Endothelial cell of umbilical vein (primary cell): ENCODE data around the gene MRPS23. TPM values are rescaled to one million over a fixed set of nuclear protein-coding genes. Genes with fewer than 3 reads are reported as not detected.

ENCODE experiments used
- BruUV-seq: library from RNA; stranded (reverse); fragments of 400-500 nt; replicated peaks from 2 replicates; lab custom pipeline; 2021; lab: Mats Ljungman, UMichigan
- CTCF ChIA-PET: fragments of 300-600, 350-600 bp; sonication (Branson Sonifier 250); formaldehyde crosslinking; loops from one replicate; lab custom pipeline; 2021; ENCODE audit warnings: antibody characterized with exemption, inconsistent platforms; lab: Charles Lee
- POLR2A ChIA-PET: fragments of 300-600, 350-600 bp; sonication (Branson Sonifier 250); formaldehyde crosslinking; loops from one replicate; lab custom pipeline; 2021; ENCODE audit warnings: antibody characterized with exemption, inconsistent platforms; lab: Charles Lee
- DNase-seq: peaks from one replicate; pipeline ENCODE4 v3.0.0-alpha.2; 2011; ENCODE audit warnings: low read depth, low spot score
- FAIRE-seq: peaks from 2 replicates; lab custom pipeline; 2011; peaks lifted over from hg19 to GRCh38; lab: Jason Lieb, UNC
- H2AFZ ChIP-seq: 2 replicates; pipeline ENCODE4 v1.6.0; 2012; ENCODE audit warnings: low read depth, low read length, control low read depth, inconsistent platforms
- H3K27ac ChIP-seq: 2 replicates; pipeline ENCODE4 v1.5.1; 2011; ENCODE audit warnings: low read depth, mild to moderate bottlenecking, control low read depth, low read length, moderate library complexity; ENCODE audit not compliant: insufficient read depth
- H3K27me3 ChIP-seq, 2 experiments: 2 replicates each; pipeline versions ENCODE4 v1.6.0 to v1.6.1; 2011; ENCODE audit warnings: low read length in 2 of 2, mixed read lengths in 1 of 2; ENCODE audit not compliant: control insufficient read depth in 2 of 2, insufficient read depth in 2 of 2
- H3K36me3 ChIP-seq, 2 experiments: 2 replicates in 1 of 2; 3 replicates in 1 of 2; pipeline ENCODE4 v1.5.1; 2011; ENCODE audit warnings: low read length in 2 of 2, mild to moderate bottlenecking in 1 of 2, moderate library complexity in 1 of 2; ENCODE audit not compliant: control insufficient read depth in 2 of 2, insufficient read depth in 2 of 2; ENCODE audit errors: extremely low read depth in 1 of 2
- H3K4me1 ChIP-seq: 3 replicates; pipeline ENCODE4 v1.5.1; 2011; ENCODE audit warnings: mild to moderate bottlenecking, low read length; ENCODE audit not compliant: control insufficient read depth, insufficient read depth; ENCODE audit errors: extremely low read depth
- H3K4me2 ChIP-seq: 2 replicates; pipeline ENCODE4 v1.6.1; 2011; ENCODE audit warnings: low read length, control low read depth, mixed read lengths; ENCODE audit not compliant: insufficient read depth
- H3K4me3 ChIP-seq, 3 experiments: fragments of 200-600 bp in 1 of 3; sonication (generic), shearing (Covaris generic) in 1 of 3; replicated peaks in 1 of 3; 2 replicates each; pipeline ENCODE4 v1.5.1; 2011 to 2016; ENCODE audit warnings: control low read depth in 3 of 3, low read length in 3 of 3, mild to moderate bottlenecking in 2 of 3, inconsistent platforms in 1 of 3, low read depth in 1 of 3, moderate library complexity in 1 of 3; ENCODE audit not compliant: insufficient read depth in 1 of 3
- H3K79me2 ChIP-seq: 2 replicates; pipeline ENCODE4 v1.6.0; 2012; ENCODE audit warnings: low read length, inconsistent platforms; ENCODE audit not compliant: control insufficient read depth, insufficient read depth
- H3K9ac ChIP-seq: replicated peaks from 2 replicates; pipeline ENCODE3; 2011; ENCODE audit warnings: low read length, control low read depth; ENCODE audit not compliant: insufficient read depth; ENCODE audit errors: extremely low read depth
- H3K9me1 ChIP-seq: replicated peaks from 3 replicates; pipeline ENCODE4 v1.6.0; 2011; ENCODE audit warnings: mild to moderate bottlenecking, low read length; ENCODE audit not compliant: control insufficient read depth, insufficient read depth; ENCODE audit errors: extremely low read depth
- H3K9me3 ChIP-seq: replicated peaks from 2 replicates; pipeline ENCODE4 v1.5.1; 2012; ENCODE audit warnings: low read length, inconsistent platforms; ENCODE audit not compliant: control insufficient read depth, insufficient read depth
- H4K20me1 ChIP-seq: replicated peaks from 2 replicates; pipeline ENCODE3; 2011; ENCODE audit warnings: mild to moderate bottlenecking, low read length; ENCODE audit not compliant: control insufficient read depth, insufficient read depth; ENCODE audit errors: extremely low read depth
- EZH2 ChIP-seq: IDR thresholded peaks from 2 replicates; pipeline ENCODE4 v1.6.1; 2012; ENCODE audit warnings: borderline replicate concordance, low read depth, mild to moderate bottlenecking, moderate library complexity, low read length, inconsistent platforms; ENCODE audit not compliant: severe bottlenecking
- FOS ChIP-seq: IDR thresholded peaks from 2 replicates; pipeline ENCODE4 v1.6.1; 2011; ENCODE audit warnings: mild to moderate bottlenecking, low read length, moderate library complexity, borderline replicate concordance; ENCODE audit not compliant: insufficient read depth
- GATA2 ChIP-seq: IDR thresholded peaks from 2 replicates; pipeline ENCODE4 v1.7.0; 2011; ENCODE audit warnings: low read depth, mild to moderate bottlenecking, moderate library complexity, mixed read lengths, low read length; ENCODE audit not compliant: insufficient read length, insufficient read depth
- JUN ChIP-seq: IDR thresholded peaks from 2 replicates; pipeline ENCODE4 v1.6.1; 2011; ENCODE audit warnings: borderline replicate concordance, low read depth; ENCODE audit not compliant: insufficient read length, insufficient read depth
- MAX ChIP-seq: IDR thresholded peaks from 2 replicates; pipeline ENCODE4 v1.6.1; 2011; ENCODE audit not compliant: insufficient read depth, insufficient read length
- POLR2A ChIP-seq: IDR thresholded peaks from 2 replicates; pipeline ENCODE4 v1.6.1; 2012; ENCODE audit warnings: low read depth, mild to moderate bottlenecking, control low read depth, low read length
- POLR2AphosphoS5 ChIP-seq: IDR thresholded peaks from 2 replicates; pipeline ENCODE4 v1.6.1; 2012; ENCODE audit warnings: low read depth, mild to moderate bottlenecking, control low read depth, low read length, moderate library complexity; ENCODE audit not compliant: insufficient read depth
- dilution Hi-C: fragments of 300-500 bp; cut with MboI; formaldehyde crosslinking; loops from one replicate; pipeline ENCODE4 v1.15.0; 2019; ENCODE audit warnings: low sequenced_read_pairs; ENCODE audit not compliant: extremely low pct_ligation_motif_present
- intact Hi-C: fragments of 100-400 bp; cut with micrococcal nuclease; formaldehyde crosslinking; loops from one replicate; pipeline ENCODE4 v1.10.0; 2022
- polyA plus RNA-seq, 4 experiments: library from polyadenylated mRNA; depleted of rRNA in 3 of 4; stranded (reverse) in 3 of 4; unstranded in 1 of 4; fragments of >200 nt; gene quantifications; 2 replicates each; pipeline versions ENCODE4 v1.2.1 to v1.2.3, GENCODE V29; 2011 to 2012; ENCODE audit warnings: missing spikeins in 1 of 4
- total RNA-seq: library from RNA; stranded (reverse); gene quantifications from 2 replicates; pipeline ENCODE4 v1.2.3, GENCODE V29; 2021
- TF ChIP-seq, protein P1 (sequence below), 2 donors: IDR thresholded peaks; 1 replicate in 1 of 2; 2 replicates in 1 of 2; pipeline ENCODE4 v1.5.1; 2011; ENCODE audit warnings: low read length in 2 of 2, mild to moderate bottlenecking in 2 of 2, moderate library complexity in 2 of 2, control low read depth in 1 of 2, inconsistent platforms in 1 of 2, low read depth in 1 of 2; ENCODE audit not compliant: insufficient read depth in 1 of 2; ENCODE audit errors: extremely low read depth in 1 of 2

Gene MRPS23
- total and polyA plus RNA-seq, 2 donors (not counting 3 experiments of a cell fraction or from before 2014, with no cell fraction given), result 39.9 to 46.2 TPM

DNA sequence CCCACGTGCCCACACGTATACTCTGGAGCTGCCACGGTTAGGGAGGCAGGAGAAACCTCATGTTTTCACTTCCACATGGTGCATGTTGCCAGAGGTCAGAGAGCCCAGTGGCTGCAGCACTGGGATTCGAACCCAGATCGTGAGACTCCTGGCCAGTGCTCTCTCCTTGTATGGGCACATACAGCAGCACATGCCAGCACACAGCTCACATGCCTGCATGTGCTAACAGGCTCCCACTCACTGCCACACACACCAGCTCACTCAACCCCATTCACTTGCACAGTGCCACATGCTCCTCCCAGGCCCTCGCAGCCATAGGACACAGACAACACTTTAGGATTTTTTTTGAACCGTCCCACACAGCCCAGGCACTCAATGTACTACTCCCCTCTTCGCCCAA is 49.5 kb upstream of the MRPS23 start:
- no peak overlapping the region for H3K4me3 ChIP-seq
- H3K9ac ChIP-seq, result no peak overlapping the region
- BruUV-seq, result no TSS peak
- no peaks in the 10 kb centered on the region for H3K9me3 ChIP-seq
- ChIA-PET POLR2A (no interaction called here), CTCF (interaction anchor here (1.0 to 3.3 kb wide), 9 partner anchors 12 to 100 kb away, joined by 3 to 11 read pairs (median 4); no protein-coding TSS in a partner anchor)
- H3K4me1 ChIP-seq, result peaks cover 19% of the 10 kb centered on the region
- TF ChIP-seq GATA2, result no peak
- no peak for TF ChIP-seq FOS
- no peak for TF ChIP-seq POLR2AphosphoS5
- TF ChIP-seq POLR2A, result no peak
- TF ChIP-seq, protein P1, sequence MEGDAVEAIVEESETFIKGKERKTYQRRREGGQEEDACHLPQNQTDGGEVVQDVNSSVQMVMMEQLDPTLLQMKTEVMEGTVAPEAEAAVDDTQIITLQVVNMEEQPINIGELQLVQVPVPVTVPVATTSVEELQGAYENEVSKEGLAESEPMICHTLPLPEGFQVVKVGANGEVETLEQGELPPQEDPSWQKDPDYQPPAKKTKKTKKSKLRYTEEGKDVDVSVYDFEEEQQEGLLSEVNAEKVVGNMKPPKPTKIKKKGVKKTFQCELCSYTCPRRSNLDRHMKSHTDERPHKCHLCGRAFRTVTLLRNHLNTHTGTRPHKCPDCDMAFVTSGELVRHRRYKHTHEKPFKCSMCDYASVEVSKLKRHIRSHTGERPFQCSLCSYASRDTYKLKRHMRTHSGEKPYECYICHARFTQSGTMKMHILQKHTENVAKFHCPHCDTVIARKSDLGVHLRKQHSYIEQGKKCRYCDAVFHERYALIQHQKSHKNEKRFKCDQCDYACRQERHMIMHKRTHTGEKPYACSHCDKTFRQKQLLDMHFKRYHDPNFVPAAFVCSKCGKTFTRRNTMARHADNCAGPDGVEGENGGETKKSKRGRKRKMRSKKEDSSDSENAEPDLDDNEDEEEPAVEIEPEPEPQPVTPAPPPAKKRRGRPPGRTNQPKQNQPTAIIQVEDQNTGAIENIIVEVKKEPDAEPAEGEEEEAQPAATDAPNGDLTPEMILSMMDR (IDR thresholded peaks at IDR 0.05; ENCODE audit: extremely low read depth in 1 of 2, insufficient read depth in 1 of 2, low read depth in 1 of 2, low read length in 2 of 2), result no peak
- no peak for TF ChIP-seq EZH2
- TF ChIP-seq JUN, result no peak
- no peak for TF ChIP-seq MAX
- FAIRE-seq, result no peak
- intact Hi-C loops, result no loop called here
- H2AFZ ChIP-seq, result no peak overlapping the region
- H3K4me2 ChIP-seq, result no peak overlapping the region
- H3K36me3 ChIP-seq, result no peaks in the 10 kb centered on the region
- no peaks in the 10 kb centered on the region for H3K27me3 ChIP-seq
- H3K79me2 ChIP-seq, result no peaks in the 10 kb centered on the region
- dilution Hi-C loops, result no loop called here
- no peak for DNase-seq
- no peak overlapping the region for H3K27ac ChIP-seq
- no peaks in the 10 kb centered on the region for H3K9me1 ChIP-seq
- no peaks in the 10 kb centered on the region for H4K20me1 ChIP-seq
